OCI-M2 (cell line): ENCODE data around the gene TRPM3.
"Not testable (repeated sequence)": the region's sequence is repeated elsewhere in the genome, so short reads cannot be mapped to it uniquely, and the experiment has no call there.

Experiments used
- DNase-seq: peaks from one replicate; lab custom pipeline; 2025; ENCODE audit not compliant: unreplicated experiment; lab: John Stamatoyannopoulos, UW

The TRPM3 gene

GRCh38 chr9:70679845-70680244, 441.6 kb downstream of the TRPM3 start:
- DNase-seq = no peak

- no peak for DNase-seq
Measured at GRCh38 chr9:70678153-70678552, 443.3 kb downstream of the TRPM3 start.

- no peak for DNase-seq
Measured at GRCh38 chr9:70677055-70677735, 444.2 kb downstream of the TRPM3 start.

- DNase-seq = no peak
Measured at GRCh38 chr9:70675868-70676370, 445.5 kb downstream of the TRPM3 start.

- DNase-seq = no peak
Measured at GRCh38 chr9:70673844-70674243, 447.6 kb downstream of the TRPM3 start.

- DNase-seq = no peak
Measured at GRCh38 chr9:70672161-70672649, 449.2 kb downstream of the TRPM3 start.

- no peak for DNase-seq
Measured at GRCh38 chr9:70668751-70669150, 452.7 kb downstream of the TRPM3 start.

- DNase-seq = no peak
Measured at GRCh38 chr9:70658765-70659164, 462.7 kb downstream of the TRPM3 start.

GRCh38 chr9:70656281-70656680, 465.1 kb downstream of the TRPM3 start:
- DNase-seq = no peak

- DNase-seq = no peak
Measured at GRCh38 chr9:70654144-70654543, 467.3 kb downstream of the TRPM3 start.

GRCh38 chr9:70644627-70645026, 476.8 kb downstream of the TRPM3 start:
- not testable (repeated sequence) for DNase-seq

- DNase-seq = no peak
Measured at GRCh38 chr9:70642341-70642740, 479.1 kb downstream of the TRPM3 start.

GRCh38 chr9:70641631-70642030, 479.8 kb downstream of the TRPM3 start:
- no peak for DNase-seq

- DNase-seq = no peak
Measured at GRCh38 chr9:70641031-70641430, 480.4 kb downstream of the TRPM3 start.

GRCh38 chr9:70639853-70640814, 481.3 kb downstream of the TRPM3 start:
- DNase-seq = no peak

- no peak for DNase-seq
Measured at GRCh38 chr9:70635790-70636189, 485.6 kb downstream of the TRPM3 start.

GRCh38 chr9:70634696-70635095, 486.7 kb downstream of the TRPM3 start:
- DNase-seq = no peak

- DNase-seq = no peak
Measured at GRCh38 chr9:70630971-70631370, 490.4 kb downstream of the TRPM3 start.

GRCh38 chr9:70629080-70629685, 492.2 kb downstream of the TRPM3 start:
- DNase-seq = not testable (repeated sequence)

GRCh38 chr9:70625078-70625477, 496.3 kb downstream of the TRPM3 start:
- no peak for DNase-seq

GRCh38 chr9:70618784-70619183, 502.6 kb downstream of the TRPM3 start:
- no peak for DNase-seq
